HepG2 (cell line): ENCODE data around the gene ORC3. TPM values are rescaled to one million over a fixed set of nuclear protein-coding genes. Genes with fewer than 3 reads are reported as not detected.

Experiments
- ATAD3A ChIP-seq: sonication (generic); formaldehyde crosslinking; IDR thresholded peaks from 2 replicates; pipeline ENCODE4 v1.4.0; 2020; ENCODE audit warnings: missing genetic modification reagents
- CHCHD3 ChIP-seq: sonication (generic); formaldehyde crosslinking; IDR thresholded peaks from 2 replicates; pipeline ENCODE4 v1.8.0; 2022; ENCODE audit warnings: mild to moderate bottlenecking, missing genetic modification reagents, moderate library complexity
- EP300 ChIP-seq, 3 experiments: sonication (generic) in 1 of 3; formaldehyde crosslinking in 1 of 3; IDR thresholded peaks; 2 replicates each; pipeline versions ENCODE4 v1.5.1 to v1.6.1; 2011 to 2020; ENCODE audit warnings: low read depth in 2 of 3, low read length in 2 of 3, borderline replicate concordance in 1 of 3, improper control_type of control experiment in 1 of 3, mild to moderate bottlenecking in 1 of 3, missing genetic modification reagents in 1 of 3, moderate library complexity in 1 of 3
- FOSL1 ChIP-seq: sonication (generic); formaldehyde crosslinking; IDR thresholded peaks from 2 replicates; pipeline ENCODE4 v1.9.0; 2021; ENCODE audit warnings: missing genetic modification reagents, borderline replicate concordance
- FOXA3 ChIP-seq: IDR thresholded peaks from 2 replicates; pipeline ENCODE4 v1.6.1; 2016; ENCODE audit warnings: missing genetic modification reagents, missing compliant biosample characterization
- FOXK2 ChIP-seq: fragments of 450-650 bp; IDR thresholded peaks from 2 replicates; pipeline ENCODE4 v1.6.1; 2016
- GABPB1 ChIP-seq: IDR thresholded peaks from 2 replicates; pipeline ENCODE4 v1.6.1; 2016; ENCODE audit warnings: mild to moderate bottlenecking, missing genetic modification reagents, moderate library complexity, missing compliant biosample characterization
- GATAD1 ChIP-seq: IDR thresholded peaks from 2 replicates; pipeline ENCODE4 v1.6.1; 2016; ENCODE audit warnings: missing genetic modification reagents, missing compliant biosample characterization
- GATAD2A ChIP-seq: IDR thresholded peaks from 2 replicates; pipeline ENCODE4 v1.6.1; 2016
- HHEX ChIP-seq: IDR thresholded peaks from 2 replicates; pipeline ENCODE4 v1.6.1; 2016; ENCODE audit warnings: control low read depth
- HIVEP1 ChIP-seq: sonication (generic); formaldehyde crosslinking; IDR thresholded peaks from 2 replicates; pipeline ENCODE4 v1.4.0; 2020; ENCODE audit warnings: mild to moderate bottlenecking, missing genetic modification reagents
- KDM1A ChIP-seq: IDR thresholded peaks from 2 replicates; pipeline ENCODE4 v1.6.1; 2016; ENCODE audit warnings: missing compliant biosample characterization
- NFKBIZ ChIP-seq: IDR thresholded peaks from 2 replicates; pipeline ENCODE4 v1.6.1; 2018; ENCODE audit warnings: missing genetic modification reagents, missing compliant biosample characterization
- PHF5A ChIP-seq: IDR thresholded peaks from one replicate; pipeline ENCODE4 v1.6.1; 2018; ENCODE audit warnings: low read depth, missing genetic modification reagents; ENCODE audit not compliant: unreplicated experiment
- RCOR2 ChIP-seq: IDR thresholded peaks from 2 replicates; pipeline ENCODE4 v1.6.1; 2016; ENCODE audit warnings: missing biosample characterization, missing genetic modification reagents
- RFX3 ChIP-seq: IDR thresholded peaks from 2 replicates; pipeline ENCODE4 v1.6.1; 2016; ENCODE audit warnings: missing biosample characterization, missing genetic modification reagents
- TARDBP ChIP-seq: sonication (generic); formaldehyde crosslinking; IDR thresholded peaks from 2 replicates; pipeline ENCODE4 v1.8.0; 2022; ENCODE audit warnings: mild to moderate bottlenecking, missing genetic modification reagents
- TGIF2 ChIP-seq: IDR thresholded peaks from 2 replicates; pipeline ENCODE4 v1.6.1; 2016; ENCODE audit warnings: control low read depth, missing compliant biosample characterization
- YEATS4 ChIP-seq: sonication (generic); formaldehyde crosslinking; IDR thresholded peaks from 2 replicates; pipeline ENCODE4 v1.4.0; 2020; ENCODE audit warnings: missing genetic modification reagents, borderline replicate concordance
- YY1 ChIP-seq: IDR thresholded peaks from 2 replicates; pipeline ENCODE4 v1.6.1; 2011; ENCODE audit warnings: low read length, low read depth, moderate library complexity, mild to moderate bottlenecking; ENCODE audit not compliant: insufficient read depth, insufficient replicate concordance
- ZBTB20 ChIP-seq: sonication (generic); formaldehyde crosslinking; IDR thresholded peaks from 2 replicates; pipeline ENCODE4 v1.8.1; 2023; ENCODE audit warnings: missing genetic modification reagents, low read depth, mild to moderate bottlenecking, borderline replicate concordance
- ZFP41 ChIP-seq: sonication (generic); formaldehyde crosslinking; IDR thresholded peaks from 2 replicates; pipeline ENCODE4 v1.4.0; 2020; ENCODE audit warnings: mild to moderate bottlenecking, missing genetic modification reagents, borderline replicate concordance
- ZFYVE20 ChIP-seq: sonication (generic); formaldehyde crosslinking; IDR thresholded peaks from 2 replicates; pipeline ENCODE4 v1.8.0; 2023; ENCODE audit warnings: low read depth, mild to moderate bottlenecking, moderate library complexity, missing genetic modification reagents, borderline replicate concordance
- ZNF207 ChIP-seq: fragments of 450-650 bp; IDR thresholded peaks from 2 replicates; pipeline ENCODE4 v1.6.1; 2016; ENCODE audit warnings: antibody characterized with exemption, borderline replicate concordance
- ZNF317 ChIP-seq: sonication (generic); formaldehyde crosslinking; IDR thresholded peaks from 2 replicates; pipeline ENCODE4 v1.5.0; 2020; ENCODE audit warnings: mild to moderate bottlenecking, missing genetic modification reagents
- ZNF331 ChIP-seq: sonication (generic); formaldehyde crosslinking; IDR thresholded peaks from 2 replicates; pipeline ENCODE4 v1.4.0; 2020; ENCODE audit warnings: missing genetic modification reagents
- ZNF577 ChIP-seq: sonication (generic); formaldehyde crosslinking; IDR thresholded peaks from 2 replicates; pipeline ENCODE4 v1.4.0; 2020; ENCODE audit warnings: mild to moderate bottlenecking, low read depth, missing genetic modification reagents, borderline replicate concordance
- ZNF629 ChIP-seq: sonication (generic); formaldehyde crosslinking; conservative IDR thresholded peaks from 2 replicates; pipeline ENCODE4 v1.5.0; 2020; ENCODE audit warnings: missing genetic modification reagents
- ZNF713 ChIP-seq: sonication (generic); formaldehyde crosslinking; IDR thresholded peaks from 2 replicates; pipeline ENCODE4 v1.4.0; 2020; ENCODE audit warnings: mild to moderate bottlenecking, missing genetic modification reagents
- ZNF816 ChIP-seq: sonication (generic); formaldehyde crosslinking; IDR thresholded peaks from 2 replicates; pipeline ENCODE4 v1.8.0; 2022; ENCODE audit warnings: missing genetic modification reagents, mild to moderate bottlenecking, borderline replicate concordance
- ZSCAN20 ChIP-seq: sonication (generic); formaldehyde crosslinking; IDR thresholded peaks from 2 replicates; pipeline ENCODE4 v1.4.0; 2020; ENCODE audit warnings: missing genetic modification reagents, mild to moderate bottlenecking, borderline replicate concordance
- polyA plus RNA-seq, 8 experiments: library from polyadenylated mRNA; depleted of rRNA in 3 of 8; stranded (reverse) in 7 of 8; unstranded in 1 of 8; fragments of >200 nt; fragmentation: Illumina TruSeq in 4 of 8; extraction: Trizol in 4 of 8; gene quantifications; 2 replicates each; pipeline versions ENCODE4 v1.2.1 to v1.2.3, GENCODE V29; 2011 to 2016; ENCODE audit warnings: low read depth in 4 of 8, missing spikeins in 1 of 8, mixed read lengths in 1 of 8; ENCODE audit not compliant: insufficient read depth in 1 of 8
- total RNA-seq, 5 experiments: library from RNA; depleted of rRNA; stranded (reverse); fragments of >200 nt; fragmentation: Illumina TruSeq; extraction: Trizol; gene quantifications; 2 replicates each; pipeline ENCODE4 v1.2.3, GENCODE V29; 2016; ENCODE audit warnings: low read depth in 1 of 5
- TF ChIP-seq, protein P1 (sequence below): IDR thresholded peaks from 2 replicates; pipeline ENCODE4 v1.6.1; 2016; ENCODE audit warnings: missing compliant biosample characterization, missing genetic modification reagents, borderline replicate concordance
- TF ChIP-seq, protein P2 (sequence below): sonication (generic); formaldehyde crosslinking; conservative IDR thresholded peaks from 2 replicates; pipeline ENCODE4 v1.5.0; 2020; ENCODE audit warnings: missing genetic modification reagents

The ORC3 gene
- total and polyA plus RNA-seq, 2 of the 13 experiments (the other 11 are each of a cell fraction or from before 2014, with no cell fraction given) = 21.8 to 43.5 TPM

DNA sequence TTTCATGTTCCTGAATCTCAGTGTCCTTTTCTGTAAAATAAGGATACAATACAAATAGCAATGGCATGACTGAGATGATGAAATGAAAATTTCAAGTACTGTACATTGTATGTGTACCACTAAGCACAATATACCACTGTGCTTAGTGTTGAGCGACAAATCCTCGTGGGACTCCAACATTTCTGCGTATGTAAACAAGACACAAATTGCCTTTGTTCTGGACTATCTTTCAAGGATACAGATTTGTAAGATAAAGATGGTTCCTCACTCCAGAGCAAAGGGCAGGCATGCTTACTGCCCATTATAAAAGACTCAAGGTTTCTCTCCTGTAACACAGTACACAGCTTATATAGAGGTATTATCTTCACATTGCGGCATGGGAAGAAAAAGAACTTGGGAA lies 6.1 kb upstream of the ORC3 start (continued):
- TF ChIP-seq ZFYVE20 (CRISPR knock-in tag) (no peak), ZFP41 (no peak), FOXK2 (peak; percentile 70; the same call in 1 of the 2 replicates), FOXA3 (CRISPR knock-in tag) (peak; percentile 96), YEATS4 (no peak), PHF5A (CRISPR knock-in tag) (no peak), GATAD1 (no peak), ZSCAN20 (CRISPR knock-in tag) (no peak), FOSL1 (CRISPR knock-in tag) (no peak), YY1 (no peak), ZNF713 (CRISPR knock-in tag) (no peak), GATAD2A (CRISPR knock-in tag) (peak; percentile 96), HHEX (no peak), ZNF816 (CRISPR knock-in tag) (no peak), GABPB1 (CRISPR knock-in tag) (no peak), EP300 (IDR thresholded peaks at IDR 0.05; ENCODE audit: low read depth in 2 of 2, low read length in 2 of 2) (peak; percentile 28 to 88; a peak in 3 of 4 replicates), EP300 (CRISPR knock-in tag; IDR thresholded peaks at IDR 0.05; ENCODE audit: borderline replicate concordance) (peak; percentile 92), ZBTB20 (CRISPR knock-in tag) (no peak), TARDBP (CRISPR knock-in tag) (peak; percentile 58), RFX3 (CRISPR knock-in tag) (no peak), RCOR2 (peak; percentile 90), NFKBIZ (0 out of 2 replicates have a peak, but pooled peaks have one; percentile 22), CHCHD3 (CRISPR knock-in tag) (no peak), ZNF577 (CRISPR knock-in tag) (no peak), ZNF629 (CRISPR knock-in tag) (0 out of 2 replicates have a peak, but pooled peaks have one; percentile 13), HIVEP1 (CRISPR knock-in tag) (no peak), TGIF2 (CRISPR knock-in tag) (no peak), ZNF331 (CRISPR knock-in tag) (peak; percentile 79; the same call in 1 of the 2 replicates), KDM1A (CRISPR knock-in tag) (no peak), ZNF207 (no peak), ATAD3A (CRISPR knock-in tag) (no peak), ZNF317 (peak; percentile 20; the same call in 1 of the 2 replicates)
- TF ChIP-seq, protein P1, sequence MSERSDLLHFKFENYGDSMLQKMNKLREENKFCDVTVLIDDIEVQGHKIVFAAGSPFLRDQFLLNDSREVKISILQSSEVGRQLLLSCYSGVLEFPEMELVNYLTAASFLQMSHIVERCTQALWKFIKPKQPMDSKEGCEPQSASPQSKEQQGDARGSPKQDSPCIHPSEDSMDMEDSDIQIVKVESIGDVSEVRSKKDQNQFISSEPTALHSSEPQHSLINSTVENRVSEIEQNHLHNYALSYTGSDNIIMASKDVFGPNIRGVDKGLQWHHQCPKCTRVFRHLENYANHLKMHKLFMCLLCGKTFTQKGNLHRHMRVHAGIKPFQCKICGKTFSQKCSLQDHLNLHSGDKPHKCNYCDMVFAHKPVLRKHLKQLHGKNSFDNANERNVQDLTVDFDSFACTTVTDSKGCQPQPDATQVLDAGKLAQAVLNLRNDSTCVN (CRISPR knock-in tag) = peak; percentile 96
- TF ChIP-seq, protein P2, sequence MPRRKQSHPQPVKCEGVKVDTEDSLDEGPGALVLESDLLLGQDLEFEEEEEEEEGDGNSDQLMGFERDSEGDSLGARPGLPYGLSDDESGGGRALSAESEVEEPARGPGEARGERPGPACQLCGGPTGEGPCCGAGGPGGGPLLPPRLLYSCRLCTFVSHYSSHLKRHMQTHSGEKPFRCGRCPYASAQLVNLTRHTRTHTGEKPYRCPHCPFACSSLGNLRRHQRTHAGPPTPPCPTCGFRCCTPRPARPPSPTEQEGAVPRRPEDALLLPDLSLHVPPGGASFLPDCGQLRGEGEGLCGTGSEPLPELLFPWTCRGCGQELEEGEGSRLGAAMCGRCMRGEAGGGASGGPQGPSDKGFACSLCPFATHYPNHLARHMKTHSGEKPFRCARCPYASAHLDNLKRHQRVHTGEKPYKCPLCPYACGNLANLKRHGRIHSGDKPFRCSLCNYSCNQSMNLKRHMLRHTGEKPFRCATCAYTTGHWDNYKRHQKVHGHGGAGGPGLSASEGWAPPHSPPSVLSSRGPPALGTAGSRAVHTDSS (CRISPR knock-in tag) = no peak
